CD14-positive monocyte (primary cell): ENCODE measurements around the gene FGGY. TPM values are rescaled to one million over a fixed set of nuclear protein-coding genes. Genes with fewer than 3 reads are reported as not detected.

Source experiments
- DNase-seq, 3 donors: peaks; one replicate each; pipeline ENCODE4 v3.0.0-alpha.2; 2011 to 2022
- H2AFZ ChIP-seq: 2 replicates; pipeline ENCODE4 v1.6.0; 2012; ENCODE audit warnings: mild to moderate bottlenecking, low read depth, low read length, inconsistent platforms; ENCODE audit not compliant: insufficient read depth, poor library complexity, severe bottlenecking
- H3K27ac ChIP-seq, 2 donors: 1 replicate in 1 of 2; 2 replicates in 1 of 2; pipeline ENCODE4 v1.5.1; 2012 to 2013; ENCODE audit warnings: low read length in 2 of 2, control low read depth in 1 of 2, inconsistent platforms in 1 of 2, low read depth in 1 of 2, mild to moderate bottlenecking in 1 of 2
- H3K27me3 ChIP-seq, 2 donors: one replicate each; pipeline versions ENCODE4 v1.6.0 to v1.6.1; 2011 to 2013; ENCODE audit warnings: low read length in 2 of 2; ENCODE audit not compliant: control insufficient read depth in 2 of 2, insufficient read depth in 2 of 2
- H3K36me3 ChIP-seq, 2 donors: replicated peaks in 1 of 2; 1 replicate in 1 of 2; 2 replicates in 1 of 2; pipeline versions ENCODE4 v1.5.1 to v1.6.1; 2012 to 2013; ENCODE audit warnings: low read length in 2 of 2, control low read depth in 1 of 2, inconsistent platforms in 1 of 2, mild to moderate bottlenecking in 1 of 2; ENCODE audit not compliant: insufficient read depth in 2 of 2, control insufficient read depth in 1 of 2
- H3K4me1 ChIP-seq, 2 donors: 1 replicate in 1 of 2; 2 replicates in 1 of 2; pipeline versions ENCODE4 v1.5.1 to v1.6.1; 2012 to 2013; ENCODE audit warnings: low read length in 2 of 2, control low read depth in 1 of 2, inconsistent platforms in 1 of 2, mild to moderate bottlenecking in 1 of 2, moderate library complexity in 1 of 2; ENCODE audit not compliant: insufficient read depth in 2 of 2, control insufficient read depth in 1 of 2
- H3K4me2 ChIP-seq: replicated peaks from 2 replicates; pipeline ENCODE3; 2012; ENCODE audit warnings: low read length, moderate library complexity, mild to moderate bottlenecking; ENCODE audit not compliant: poor library complexity, severe bottlenecking; ENCODE audit errors: extremely low read depth
- H3K4me3 ChIP-seq, 3 experiments: fragments of 200-600 bp in 1 of 3; sonication (generic) in 1 of 3; replicated peaks in 1 of 3; 1 replicate in 2 of 3; 2 replicates in 1 of 3; pipeline ENCODE4 v1.5.1; 2011 to 2013; ENCODE audit warnings: low read length in 3 of 3, mild to moderate bottlenecking in 3 of 3, control low read depth in 2 of 3, low read depth in 2 of 3, inconsistent platforms in 1 of 3, moderate library complexity in 1 of 3
- H3K79me2 ChIP-seq: 2 replicates; pipeline ENCODE4 v1.6.0; 2012; ENCODE audit warnings: mild to moderate bottlenecking, control low read depth, inconsistent platforms, low read length, moderate library complexity; ENCODE audit not compliant: insufficient read depth
- H3K9ac ChIP-seq: 2 replicates; pipeline ENCODE4 v1.6.0; 2017; ENCODE audit warnings: low read length, mild to moderate bottlenecking; ENCODE audit not compliant: insufficient read depth, poor library complexity, severe bottlenecking
- H3K9me3 ChIP-seq, 2 donors: replicated peaks in 1 of 2; 1 replicate in 1 of 2; 2 replicates in 1 of 2; pipeline versions ENCODE4 v1.5.1 to v1.6.1; 2012 to 2013; ENCODE audit warnings: low read length in 2 of 2, control low read depth in 1 of 2; ENCODE audit not compliant: control insufficient read depth in 1 of 2, insufficient read depth in 1 of 2
- H4K20me1 ChIP-seq: 2 replicates; pipeline ENCODE4 v1.6.0; 2012; ENCODE audit warnings: mild to moderate bottlenecking, low read length, control low read depth, moderate library complexity; ENCODE audit not compliant: insufficient read depth
- H3K27ac Mint-ChIP-seq, 7 donors: one replicate each; pipeline ENCODE4 v1.8.0; 2020; ENCODE audit warnings: mild to moderate bottlenecking in 7 of 7, mixed read lengths in 7 of 7, moderate library complexity in 6 of 7, inconsistent platforms in 2 of 7
- H3K27me3 Mint-ChIP-seq, 3 donors: one replicate each; pipeline ENCODE4 v1.8.0; 2021 to 2022; ENCODE audit warnings: low read depth in 3 of 3, mild to moderate bottlenecking in 3 of 3, mixed read lengths in 3 of 3, moderate library complexity in 3 of 3, inconsistent platforms in 1 of 3
- H3K36me3 Mint-ChIP-seq, 2 donors: one replicate each; pipeline ENCODE4 v1.8.0; 2020; ENCODE audit warnings: mixed read lengths in 2 of 2, inconsistent platforms in 1 of 2, mild to moderate bottlenecking in 1 of 2
- H3K4me1 Mint-ChIP-seq: one replicate; pipeline ENCODE4 v1.8.0; 2020; ENCODE audit warnings: mild to moderate bottlenecking, mixed read lengths
- H3K4me3 Mint-ChIP-seq, 2 donors: one replicate each; pipeline ENCODE4 v1.8.0; 2020; ENCODE audit warnings: mild to moderate bottlenecking in 2 of 2, mixed read lengths in 2 of 2, moderate library complexity in 1 of 2
- H3K9me3 Mint-ChIP-seq, 7 donors: one replicate each; pipeline ENCODE4 v1.8.0; 2020 to 2022; ENCODE audit warnings: mixed read lengths in 7 of 7, mild to moderate bottlenecking in 6 of 7, moderate library complexity in 6 of 7, inconsistent platforms in 2 of 7
- WGBS: methylation state at CpG from one replicate; pipeline ENCODE4 v1.1.5; 2013; ENCODE audit warnings: missing lambda C conversion rate; ENCODE audit not compliant: insufficient coverage; 5-methylcytosine and 5-hydroxymethylcytosine counted together
- intact Hi-C, 2 donors: fragments of 100-400 bp; cut with micrococcal nuclease; formaldehyde crosslinking; loops; one replicate each; pipeline versions ENCODE4 v1.15.0 to v1.15.1; 2023
- polyA plus RNA-seq, 3 donors: library from polyadenylated mRNA; depleted of rRNA in 1 of 3; unstranded in 2 of 3; stranded (reverse) in 1 of 3; fragments of 300-500 nt in 2 of 3; fragments of >200 nt in 1 of 3; fragmentation: Illumina TruSeq in 2 of 3; gene quantifications; 1 replicate in 2 of 3; 2 replicates in 1 of 3; pipeline ENCODE4 v1.2.3, GENCODE V29; 2012 to 2021
- TF ChIP-seq, protein P1 (sequence below): fragments of 200-600 bp; IDR thresholded peaks from one replicate; pipeline ENCODE4 v1.8.0; 2022; ENCODE audit warnings: antibody characterized with exemption, mild to moderate bottlenecking

FGGY gene
- polyA plus RNA-seq, 3 donors: 2.3 to 4.3 (median 2.9) TPM

DNA sequence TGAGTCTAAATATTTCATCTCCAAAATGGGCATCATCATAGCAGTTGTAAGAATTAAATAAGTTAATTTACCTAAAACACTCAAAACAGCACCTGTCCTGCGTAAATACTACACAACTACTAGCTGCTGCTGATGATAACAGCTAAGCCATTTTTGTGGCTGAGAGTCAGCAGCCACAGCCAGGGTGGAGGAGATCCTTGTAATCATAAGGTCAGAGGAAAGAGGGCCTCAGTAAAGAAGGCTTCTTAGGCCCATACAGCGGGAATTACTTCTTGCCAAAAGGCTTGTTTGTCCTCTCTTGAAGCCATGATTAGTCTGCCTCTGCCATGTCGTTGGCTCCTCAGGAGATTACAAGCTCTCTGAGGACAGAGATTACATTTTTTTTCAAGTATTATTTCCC, 245.0 kb downstream of the FGGY start:
- peaks cover 5% of the 10 kb centered on the region in 2 donors for H3K4me1 ChIP-seq
- H3K9ac ChIP-seq: no peak overlapping the region
- Mint-ChIP-seq H3K27me3 (no peaks in the 10 kb centered on the region), H3K4me3 (no peak overlapping the region), H3K27ac (no peak overlapping the region), H3K9me3 (peaks cover 0 to 4% (median 0%) of the 10 kb centered on the region in 7 donors), H3K4me1 (peaks cover 10% of the 10 kb centered on the region), H3K36me3 (no peaks in the 10 kb centered on the region)
- H3K4me3 ChIP-seq: no peak overlapping the region
- H4K20me1 ChIP-seq: no peaks in the 10 kb centered on the region
- H3K27me3 ChIP-seq: no peaks in the 10 kb centered on the region
- no peak for DNase-seq
- no peaks in the 10 kb centered on the region for H3K9me3 ChIP-seq
- no peaks in the 10 kb centered on the region for H3K79me2 ChIP-seq
- 100% methylated on average over 1 of the region's 3 CpGs for WGBS
- no peak overlapping the region for H2AFZ ChIP-seq
- H3K27ac ChIP-seq: no peak overlapping the region
- TF ChIP-seq, protein P1, sequence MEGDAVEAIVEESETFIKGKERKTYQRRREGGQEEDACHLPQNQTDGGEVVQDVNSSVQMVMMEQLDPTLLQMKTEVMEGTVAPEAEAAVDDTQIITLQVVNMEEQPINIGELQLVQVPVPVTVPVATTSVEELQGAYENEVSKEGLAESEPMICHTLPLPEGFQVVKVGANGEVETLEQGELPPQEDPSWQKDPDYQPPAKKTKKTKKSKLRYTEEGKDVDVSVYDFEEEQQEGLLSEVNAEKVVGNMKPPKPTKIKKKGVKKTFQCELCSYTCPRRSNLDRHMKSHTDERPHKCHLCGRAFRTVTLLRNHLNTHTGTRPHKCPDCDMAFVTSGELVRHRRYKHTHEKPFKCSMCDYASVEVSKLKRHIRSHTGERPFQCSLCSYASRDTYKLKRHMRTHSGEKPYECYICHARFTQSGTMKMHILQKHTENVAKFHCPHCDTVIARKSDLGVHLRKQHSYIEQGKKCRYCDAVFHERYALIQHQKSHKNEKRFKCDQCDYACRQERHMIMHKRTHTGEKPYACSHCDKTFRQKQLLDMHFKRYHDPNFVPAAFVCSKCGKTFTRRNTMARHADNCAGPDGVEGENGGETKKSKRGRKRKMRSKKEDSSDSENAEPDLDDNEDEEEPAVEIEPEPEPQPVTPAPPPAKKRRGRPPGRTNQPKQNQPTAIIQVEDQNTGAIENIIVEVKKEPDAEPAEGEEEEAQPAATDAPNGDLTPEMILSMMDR: no peak
- no peak overlapping the region for H3K4me2 ChIP-seq
- intact Hi-C loops: no loop called here
- no peaks in the 10 kb centered on the region for H3K36me3 ChIP-seq

DNA sequence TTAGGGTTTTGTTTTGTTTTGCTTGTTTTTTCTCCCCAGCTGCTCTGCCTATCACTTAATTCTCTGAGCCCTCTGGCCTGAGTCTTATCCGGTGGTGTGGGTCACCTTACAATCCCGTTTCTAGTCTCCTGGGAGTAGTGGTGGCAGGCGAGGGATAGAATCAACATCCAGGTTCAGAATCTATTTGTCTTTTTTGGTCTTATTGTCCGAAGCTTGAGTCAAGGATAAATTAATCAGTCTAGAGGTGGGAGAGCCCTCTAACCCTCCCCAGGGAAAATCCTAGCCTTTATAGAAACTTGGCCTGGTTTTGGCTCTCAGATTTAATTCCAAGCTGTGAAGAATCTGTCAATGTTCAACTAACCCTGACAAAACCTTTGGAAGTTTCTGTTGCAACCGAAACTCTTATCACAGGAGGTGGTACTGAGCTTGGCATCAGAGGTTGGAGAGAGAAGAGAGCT, 246.3 kb downstream of the FGGY start:
- Histone ChIP-seq H3K27me3 (no peaks in the 10 kb centered on the region), H3K27ac (no peak overlapping the region), H3K4me2 (no peak overlapping the region), H3K79me2 (no peaks in the 10 kb centered on the region), H3K4me3 (no peak overlapping the region), H3K9ac (no peak overlapping the region), H3K4me1 (peaks cover 5% of the 10 kb centered on the region in 2 donors), H4K20me1 (no peaks in the 10 kb centered on the region), H3K36me3 (no peaks in the 10 kb centered on the region), H3K9me3 (no peaks in the 10 kb centered on the region), H2AFZ (no peak overlapping the region)
- Mint-ChIP-seq H3K27ac (peak overlapping the region in 1 of 7 donors; percentile 13), H3K4me3 (no peak overlapping the region), H3K4me1 (peaks cover 10% of the 10 kb centered on the region), H3K27me3 (no peaks in the 10 kb centered on the region), H3K36me3 (peaks cover 0 to 4% of the 10 kb centered on the region in 2 donors), H3K9me3 (peaks cover 0 to 2% (median 0%) of the 10 kb centered on the region in 7 donors)
- intact Hi-C loops: no loop called here
- no peak for DNase-seq
- TF ChIP-seq, protein P1: no peak
- no CpG with 5 or more reads among the region's 5 CpGs for WGBS
